SK-N-SH (cell line): Measurements from ENCODE around the gene XIST. TPM values are rescaled to one million over a fixed set of nuclear protein-coding genes. Genes with fewer than 3 reads are reported as not detected.
"Not testable (repeated sequence)": the region's sequence is repeated elsewhere in the genome, so short reads cannot be mapped to it uniquely, and the experiment has no call there.

Experiments
- CTCF ChIA-PET: fragments of 300-600, 350-600 bp; formaldehyde crosslinking; extraction: SDS; loops from one replicate; lab custom pipeline; 2021; lab: Yijun Ruan, JAX
- POLR2A ChIA-PET: fragments of 350-600 bp; sonication (Branson Sonifier 250); formaldehyde crosslinking; extraction: SDS; loops from one replicate; lab custom pipeline; 2020; ENCODE audit warnings: antibody characterized with exemption, inconsistent platforms; lab: Yijun Ruan, JAX
- DNase-seq: peaks from one replicate; pipeline ENCODE4 v3.0.0; 2012
- H2AFZ ChIP-seq: fragments of 200-600 bp; sonication (generic); 2 replicates; pipeline ENCODE4 v1.8.1; 2016; ENCODE audit warnings: antibody characterized with exemption, mild to moderate bottlenecking, low read depth
- H3F3A ChIP-seq: fragments of 200-600 bp; sonication (generic); replicated peaks from 2 replicates; pipeline ENCODE3; 2016; ENCODE audit warnings: antibody characterized with exemption, mild to moderate bottlenecking; ENCODE audit not compliant: insufficient read depth
- H3K27ac ChIP-seq, 2 experiments: fragments of 200-500 bp in 1 of 2; fragments of 200-600 bp in 1 of 2; sonication (Bioruptor generic) in 1 of 2; sonication (generic), shearing (Covaris generic) in 1 of 2; 2 replicates each; pipeline versions ENCODE4 v1.5.1 to v1.6.1; 2014 to 2016; ENCODE audit warnings: low read depth in 2 of 2, inconsistent platforms in 1 of 2, low read length in 1 of 2, mild to moderate bottlenecking in 1 of 2, mixed read lengths in 1 of 2
- H3K27me3 ChIP-seq: fragments of 200-600 bp; sonication (generic), shearing (Covaris generic); 2 replicates; pipeline ENCODE4 v1.6.1; 2016; ENCODE audit warnings: mixed run types; ENCODE audit not compliant: insufficient read depth
- H3K36me3 ChIP-seq, 2 experiments: fragments of 200-500 bp in 1 of 2; fragments of 200-600 bp in 1 of 2; sonication (Bioruptor generic) in 1 of 2; sonication (generic) in 1 of 2; replicated peaks in 1 of 2; 2 replicates each; pipeline versions ENCODE3 to v1.5.1; 2014 to 2016; ENCODE audit warnings: low read length in 1 of 2, mild to moderate bottlenecking in 1 of 2; ENCODE audit not compliant: insufficient read depth in 2 of 2, control insufficient read depth in 1 of 2
- H3K4me1 ChIP-seq, 2 experiments: fragments of 200-500 bp in 1 of 2; fragments of 200-600 bp in 1 of 2; sonication (Bioruptor generic) in 1 of 2; sonication (generic), shearing (Covaris generic) in 1 of 2; 2 replicates each; pipeline versions ENCODE4 v1.5.1 to v1.6.1; 2014 to 2016; ENCODE audit warnings: low read depth in 1 of 2, low read length in 1 of 2, mixed run types in 1 of 2; ENCODE audit not compliant: insufficient read depth in 2 of 2, control insufficient read depth in 1 of 2
- H3K4me2 ChIP-seq: fragments of 200-600 bp; sonication (generic), shearing (Covaris generic); 2 replicates; pipeline ENCODE4 v1.6.1; 2017; ENCODE audit warnings: mixed run types
- H3K4me3 ChIP-seq, 2 experiments: fragments of 200-500 bp in 1 of 2; fragments of 200-600 bp in 1 of 2; sonication (Bioruptor generic) in 1 of 2; sonication (generic), shearing (Covaris generic) in 1 of 2; 2 replicates each; pipeline versions ENCODE4 v1.5.1 to v1.8.1; 2014 to 2016; ENCODE audit warnings: low read depth in 2 of 2, inconsistent platforms in 1 of 2, low read length in 1 of 2, mild to moderate bottlenecking in 1 of 2, mixed read lengths in 1 of 2, moderate library complexity in 1 of 2
- H3K79me2 ChIP-seq: fragments of 200-600 bp; sonication (generic); 2 replicates; pipeline ENCODE4 v1.8.1; 2017; ENCODE audit warnings: mild to moderate bottlenecking; ENCODE audit not compliant: insufficient read depth
- H3K9ac ChIP-seq: fragments of 200-600 bp; sonication (generic); 2 replicates; pipeline ENCODE4 v1.6.1; 2017; ENCODE audit warnings: mixed run types
- H3K9me2 ChIP-seq: fragments of 200-600 bp; sonication (generic); 2 replicates; pipeline ENCODE4 v1.6.1; 2017; ENCODE audit warnings: mixed run types
- H3K9me3 ChIP-seq: fragments of 200-600 bp; sonication (generic); 2 replicates; pipeline ENCODE4 v1.6.1; 2017; ENCODE audit warnings: mixed run types, mild to moderate bottlenecking, moderate library complexity
- H4K20me1 ChIP-seq: fragments of 200-600 bp; sonication (generic); 2 replicates; pipeline ENCODE4 v1.6.1; 2017; ENCODE audit warnings: mild to moderate bottlenecking, mixed run types; ENCODE audit not compliant: insufficient read depth
- CHD2 ChIP-seq: fragments of 150-350 bp; IDR thresholded peaks from 2 replicates; pipeline ENCODE4 v1.6.1; 2018; ENCODE audit warnings: low read length; ENCODE audit not compliant: partially characterized antibody
- EZH2phosphoT487 ChIP-seq: fragments of 200-600 bp; sonication (generic); IDR thresholded peaks from 2 replicates; pipeline ENCODE4 v1.6.1; 2017; ENCODE audit warnings: low read depth, mixed run types, mild to moderate bottlenecking, antibody characterized with exemption, moderate library complexity, borderline replicate concordance
- JUND ChIP-seq: IDR thresholded peaks from 2 replicates; pipeline ENCODE4 v1.4.0; 2012
- RAD21 ChIP-seq: IDR thresholded peaks from 2 replicates; pipeline ENCODE4 v1.6.1; 2012; ENCODE audit warnings: mild to moderate bottlenecking, low read length
- RXRA ChIP-seq: IDR thresholded peaks from 2 replicates; pipeline ENCODE4 v1.4.0; 2012; ENCODE audit warnings: low read depth, mild to moderate bottlenecking, borderline replicate concordance
- SIN3A ChIP-seq: IDR thresholded peaks from 2 replicates; pipeline ENCODE4 v1.6.1; 2012; ENCODE audit warnings: low read depth, mild to moderate bottlenecking, low read length, moderate library complexity, borderline replicate concordance
- SMC3 ChIP-seq: IDR thresholded peaks from 2 replicates; pipeline ENCODE4 v1.6.1; 2012; ENCODE audit warnings: low read depth, low read length, improper control_type of control experiment
- TEAD4 ChIP-seq: IDR thresholded peaks from 2 replicates; pipeline ENCODE4 v1.4.0; 2012; ENCODE audit warnings: mild to moderate bottlenecking, borderline replicate concordance; ENCODE audit not compliant: insufficient read depth
- WGBS: methylation state at CpG from one replicate; pipeline ENCODE4 v1.1.6; 2017; ENCODE audit warnings: low lambda C conversion rate; 5-methylcytosine and 5-hydroxymethylcytosine counted together
- polyA plus RNA-seq, 3 experiments: library from polyadenylated mRNA; depleted of rRNA; stranded (reverse); fragments of >200 nt; gene quantifications; 2 replicates each; pipeline ENCODE4 v1.2.3, GENCODE V29; 2012
- small RNA-seq, 7 experiments: library from RNA; depleted of rRNA; stranded (forward); fragments of <200 nt; gene quantifications; one replicate each; pipeline ENCODE3, GENCODE V24; 2012
- TF ChIP-seq, protein P1 (sequence below): IDR thresholded peaks from 2 replicates; pipeline ENCODE4 v1.4.0; 2012; ENCODE audit warnings: low read depth, borderline replicate concordance
- TF ChIP-seq, protein P2 (sequence below): IDR thresholded peaks from 2 replicates; pipeline ENCODE4; 2012
- TF ChIP-seq, protein P3 (sequence below): IDR thresholded peaks from 2 replicates; pipeline ENCODE4 v1.4.0; 2012; ENCODE audit warnings: low read depth, borderline replicate concordance

The XIST gene
- polyA plus RNA-seq, 1 of the 3 experiments (the other 2 are of a cell fraction): 135 TPM

DNA sequence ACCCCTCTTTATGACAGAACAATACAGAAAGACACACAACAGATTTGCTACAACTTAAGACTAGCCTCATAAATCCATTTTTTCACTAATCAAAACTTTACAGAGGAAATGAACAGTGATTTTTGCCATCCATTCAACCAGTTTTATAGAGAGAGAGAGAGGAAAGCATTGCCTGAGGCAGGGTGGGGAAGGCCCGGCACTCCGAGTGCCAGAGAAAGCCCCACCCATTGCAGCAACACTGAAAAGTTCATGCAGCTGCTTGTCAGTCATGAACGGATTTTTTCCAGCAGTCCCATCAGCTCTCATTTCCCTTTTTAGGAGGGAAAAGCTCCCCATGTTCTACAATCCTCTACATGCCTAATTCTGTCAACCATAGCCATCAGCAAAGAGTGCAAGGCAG is 52.6 kb downstream of the XIST start (continued):
- no peak for TF ChIP-seq RXRA

DNA sequence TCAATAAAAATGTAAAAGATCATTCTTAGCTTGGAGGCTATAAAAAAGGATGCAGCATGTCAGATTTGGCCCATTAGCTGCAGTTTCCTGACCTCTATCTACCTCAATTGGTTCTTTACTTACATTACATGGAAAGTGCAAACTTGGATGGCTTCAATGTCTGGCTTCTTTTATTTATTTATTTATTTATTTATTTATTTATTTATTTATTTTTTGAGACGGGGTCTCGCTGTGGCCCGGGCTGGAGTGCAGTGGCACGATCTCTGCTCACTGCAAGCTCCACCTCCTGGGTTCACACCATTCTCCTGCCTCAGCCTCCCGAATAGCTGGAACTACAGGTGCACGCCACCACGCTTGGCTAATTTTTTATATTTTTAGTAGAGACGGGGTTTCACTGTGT is 60.0 kb downstream of the XIST start:
- H3K9me2 ChIP-seq, H3K9me3 ChIP-seq, H3K4me1 ChIP-seq, H3K79me2 ChIP-seq, H3K4me2 ChIP-seq, H3F3A ChIP-seq, POLR2A ChIA-PET, DNase-seq, H4K20me1 ChIP-seq, CTCF ChIA-PET, H3K27me3 ChIP-seq, H2AFZ ChIP-seq, H3K9ac ChIP-seq, H3K27ac ChIP-seq, H3K4me3 ChIP-seq, H3K36me3 ChIP-seq: not testable (repeated sequence)
- 32% methylated on average over 8 of the region's 8 CpGs for WGBS

DNA sequence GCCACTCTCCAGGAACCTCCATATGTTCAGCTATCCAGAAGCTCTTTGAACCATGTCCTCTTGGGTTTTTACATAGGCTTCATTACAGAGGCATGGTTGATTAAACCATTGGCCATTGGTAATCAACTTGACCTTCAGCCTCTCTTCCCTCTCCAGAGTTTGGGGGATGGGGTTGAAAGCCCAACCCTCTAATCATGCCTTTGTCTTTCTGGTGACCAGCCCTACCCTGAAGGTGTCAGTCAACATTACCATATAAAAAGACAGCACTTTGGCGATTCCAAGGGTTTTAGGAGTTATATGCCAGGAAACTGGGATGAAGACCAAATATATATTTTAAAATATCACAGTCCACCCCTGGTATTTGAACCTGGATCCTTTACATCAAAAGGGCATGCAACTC is 67.0 kb downstream of the XIST start:
- no peaks in the 10 kb centered on the region for H3K79me2 ChIP-seq
- no peak overlapping the region for H3K4me3 ChIP-seq
- H3K27me3 ChIP-seq: no peaks in the 10 kb centered on the region
- H3K4me2 ChIP-seq: no peak overlapping the region
- DNase-seq: no peak
- H3F3A ChIP-seq: no peaks in the 10 kb centered on the region
- H3K9ac ChIP-seq: no peak overlapping the region
- H3K9me2 ChIP-seq: no peaks in the 10 kb centered on the region
- H3K36me3 ChIP-seq: no peaks in the 10 kb centered on the region
- POLR2A ChIA-PET: no interaction called here
- H2AFZ ChIP-seq: no peak overlapping the region
- 0% methylated on average over 1 of the region's 1 CpG for WGBS
- TF ChIP-seq, protein P1, sequence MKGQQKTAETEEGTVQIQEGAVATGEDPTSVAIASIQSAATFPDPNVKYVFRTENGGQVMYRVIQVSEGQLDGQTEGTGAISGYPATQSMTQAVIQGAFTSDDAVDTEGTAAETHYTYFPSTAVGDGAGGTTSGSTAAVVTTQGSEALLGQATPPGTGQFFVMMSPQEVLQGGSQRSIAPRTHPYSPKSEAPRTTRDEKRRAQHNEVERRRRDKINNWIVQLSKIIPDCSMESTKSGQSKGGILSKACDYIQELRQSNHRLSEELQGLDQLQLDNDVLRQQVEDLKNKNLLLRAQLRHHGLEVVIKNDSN: no peak
- TF ChIP-seq RAD21 (no peak), JUND (no peak), EZH2phosphoT487 (no peak), CHD2 (no peak), TEAD4 (no peak), SMC3 (no peak), SIN3A (no peak)
- TF ChIP-seq, protein P2, sequence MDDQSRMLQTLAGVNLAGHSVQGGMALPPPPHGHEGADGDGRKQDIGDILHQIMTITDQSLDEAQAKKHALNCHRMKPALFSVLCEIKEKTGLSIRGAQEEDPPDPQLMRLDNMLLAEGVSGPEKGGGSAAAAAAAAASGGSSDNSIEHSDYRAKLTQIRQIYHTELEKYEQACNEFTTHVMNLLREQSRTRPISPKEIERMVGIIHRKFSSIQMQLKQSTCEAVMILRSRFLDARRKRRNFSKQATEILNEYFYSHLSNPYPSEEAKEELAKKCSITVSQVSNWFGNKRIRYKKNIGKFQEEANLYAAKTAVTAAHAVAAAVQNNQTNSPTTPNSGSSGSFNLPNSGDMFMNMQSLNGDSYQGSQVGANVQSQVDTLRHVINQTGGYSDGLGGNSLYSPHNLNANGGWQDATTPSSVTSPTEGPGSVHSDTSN: no peak
- TF ChIP-seq, protein P3, sequence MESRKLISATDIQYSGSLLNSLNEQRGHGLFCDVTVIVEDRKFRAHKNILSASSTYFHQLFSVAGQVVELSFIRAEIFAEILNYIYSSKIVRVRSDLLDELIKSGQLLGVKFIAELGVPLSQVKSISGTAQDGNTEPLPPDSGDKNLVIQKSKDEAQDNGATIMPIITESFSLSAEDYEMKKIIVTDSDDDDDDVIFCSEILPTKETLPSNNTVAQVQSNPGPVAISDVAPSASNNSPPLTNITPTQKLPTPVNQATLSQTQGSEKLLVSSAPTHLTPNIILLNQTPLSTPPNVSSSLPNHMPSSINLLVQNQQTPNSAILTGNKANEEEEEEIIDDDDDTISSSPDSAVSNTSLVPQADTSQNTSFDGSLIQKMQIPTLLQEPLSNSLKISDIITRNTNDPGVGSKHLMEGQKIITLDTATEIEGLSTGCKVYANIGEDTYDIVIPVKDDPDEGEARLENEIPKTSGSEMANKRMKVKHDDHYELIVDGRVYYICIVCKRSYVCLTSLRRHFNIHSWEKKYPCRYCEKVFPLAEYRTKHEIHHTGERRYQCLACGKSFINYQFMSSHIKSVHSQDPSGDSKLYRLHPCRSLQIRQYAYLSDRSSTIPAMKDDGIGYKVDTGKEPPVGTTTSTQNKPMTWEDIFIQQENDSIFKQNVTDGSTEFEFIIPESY: no peak
- H3K4me1 ChIP-seq: no peaks in the 10 kb centered on the region
- no peaks in the 10 kb centered on the region for H3K9me3 ChIP-seq
- no peak overlapping the region for H3K27ac ChIP-seq
- CTCF ChIA-PET: no interaction called here
- no peaks in the 10 kb centered on the region for H4K20me1 ChIP-seq

Small RNA genes within 50 kb of the gene (small RNA-seq; reads per million reads assigned to genes)
- gene RF01880: 0 reads per million in 7 experiments
